Measurements from ENCODE around the gene CFHR2. TPM values are rescaled to one million over a fixed set of nuclear protein-coding genes. Genes with fewer than 3 reads are reported as not detected.
"Not testable (repeated sequence)": the region's sequence is repeated elsewhere in the genome, so short reads cannot be mapped to it uniquely, and the experiment has no call there.

CFHR2 gene
- total RNA-seq, 1 donor from 2014 or later: not detected

GRCh38 chr1:196970182-196970581 is 26.6 kb downstream of the CFHR2 start:
- TF ChIP-seq CTCF (IDR thresholded peaks at IDR 0.05): no peak
- Histone ChIP-seq H3K27me3 (no peaks in the 10 kb centered on the region), H3K9me3 (no peaks in the 10 kb centered on the region), H3K4me3 (no peak overlapping the region), H3K4me1 (no peaks in the 10 kb centered on the region), H3K27ac (no peak overlapping the region), H3K36me3 (no peaks in the 10 kb centered on the region)
- ATAC-seq (no peak), DNase-seq (no peak)
- intact Hi-C loops (cut with DNase I): no loop called here

GRCh38 chr1:196976278-196976677 is 32.7 kb downstream of the CFHR2 start:
- ATAC-seq: no peak
- TF ChIP-seq CTCF (IDR thresholded peaks at IDR 0.05): no peak
- H3K9me3 ChIP-seq: no peaks in the 10 kb centered on the region
- no peak for DNase-seq
- no peaks in the 10 kb centered on the region for H3K36me3 ChIP-seq
- H3K27ac ChIP-seq: no peak overlapping the region
- no peak overlapping the region for H3K4me3 ChIP-seq
- intact Hi-C loops (cut with DNase I): no loop called here
- H3K27me3 ChIP-seq: no peaks in the 10 kb centered on the region
- H3K4me1 ChIP-seq: no peaks in the 10 kb centered on the region

GRCh38 chr1:196977278-196977677 is 33.7 kb downstream of the CFHR2 start, which contains the start of gene CFHR5:
Gene CFHR5, plus strand, starts transcription at chr1:196977556. Its CDS starts 109 bp downstream, at chr1:196977665.
- no peak within 1 kb of the TSS for H3K4me3 ChIP-seq
- intact Hi-C loops (cut with DNase I): no loop called here
- no peaks in the 10 kb centered on the region for H3K27me3 ChIP-seq
- H3K27ac ChIP-seq: no peak within 1 kb of the TSS
- DNase-seq (no peak), ATAC-seq (no peak)
- TF ChIP-seq CTCF (IDR thresholded peaks at IDR 0.05): no peak
- H3K9me3 ChIP-seq: no peaks in the 10 kb centered on the region
- no peaks in the 10 kb centered on the region for H3K4me1 ChIP-seq
- H3K36me3 ChIP-seq: no peaks in the 10 kb centered on the region

- ATAC-seq (no peak), DNase-seq (no peak)
- Histone ChIP-seq H3K9me3 (no peaks in the 10 kb centered on the region), H3K4me1 (no peaks in the 10 kb centered on the region), H3K36me3 (no peaks in the 10 kb centered on the region), H3K4me3 (no peak overlapping the region), H3K27me3 (no peaks in the 10 kb centered on the region), H3K27ac (no peak overlapping the region)
- no peak for TF ChIP-seq CTCF (IDR thresholded peaks at IDR 0.05)
- intact Hi-C loops (cut with DNase I): no loop called here
These were observed 37.3 kb downstream of the CFHR2 start for GRCh38 chr1:196980859-196981258.

- ATAC-seq; H3K4me1 ChIP-seq; H3K36me3 ChIP-seq; H3K4me3 ChIP-seq; H3K27ac ChIP-seq; DNase-seq; intact Hi-C loops (cut with DNase I); H3K9me3 ChIP-seq; H3K27me3 ChIP-seq: not testable (repeated sequence)
These were observed 38.7 kb downstream of the CFHR2 start for GRCh38 chr1:196982247-196982646.

- intact Hi-C loops (cut with DNase I); H3K36me3 ChIP-seq; H3K4me1 ChIP-seq; H3K27ac ChIP-seq; H3K4me3 ChIP-seq; H3K27me3 ChIP-seq; H3K9me3 ChIP-seq: not testable (repeated sequence)
- peak; percentile 80 for DNase-seq
- peak; percentile 56 for ATAC-seq
These were observed 48.5 kb downstream of the CFHR2 start for GRCh38 chr1:196991919-196992651.

- H3K9me3 ChIP-seq: no peaks in the 10 kb centered on the region
- intact Hi-C loops (cut with DNase I): no loop called here
- no peaks in the 10 kb centered on the region for H3K36me3 ChIP-seq
- TF ChIP-seq CTCF (IDR thresholded peaks at IDR 0.05): no peak
- ATAC-seq: no peak
- DNase-seq: no peak
- no peaks in the 10 kb centered on the region for H3K27me3 ChIP-seq
- H3K27ac ChIP-seq: no peak overlapping the region
- H3K4me1 ChIP-seq: no peaks in the 10 kb centered on the region
- H3K4me3 ChIP-seq: no peak overlapping the region
These were observed 50.4 kb downstream of the CFHR2 start for GRCh38 chr1:196993916-196994315.
